OCI-LY7 (cell line): ENCODE measurements around the gene EEF1B2. TPM values are rescaled to one million over a fixed set of nuclear protein-coding genes. Genes with fewer than 3 reads are reported as not detected.

Experiments used
- BruUV-seq: library from RNA; stranded (reverse); fragments of 400-500 nt; replicated peaks from 2 replicates; lab custom pipeline; 2021; lab: Mats Ljungman, UMichigan
- CTCF ChIA-PET: fragments of 300-600 bp; sonication (Branson Sonifier 250); formaldehyde crosslinking; loops from one replicate; lab custom pipeline; 2022; ENCODE audit warnings: antibody characterized with exemption; ENCODE audit not compliant: unreplicated experiment; lab: Charles Lee
- POLR2A ChIA-PET: fragments of 300-600 bp; sonication (Branson Sonifier 250); formaldehyde crosslinking; loops from one replicate; lab custom pipeline; 2022; ENCODE audit warnings: antibody characterized with exemption; lab: Charles Lee
- DNase-seq: peaks from one replicate; pipeline ENCODE4 v3.0.0-alpha.2; 2015; ENCODE audit warnings: low spot score
- H2AFZ ChIP-seq: fragments of 200-600 bp; sonication (generic), shearing (Covaris generic); 2 replicates; pipeline ENCODE4 v1.6.1; 2014; ENCODE audit warnings: mild to moderate bottlenecking, antibody characterized with exemption, low read length, moderate library complexity
- H3K27ac ChIP-seq: fragments of 200-600 bp; sonication (generic); 2 replicates; pipeline ENCODE4 v1.5.1; 2014; ENCODE audit warnings: mixed run types, low read depth, mild to moderate bottlenecking, moderate library complexity, low read length, inconsistent platforms; ENCODE audit not compliant: poor library complexity, severe bottlenecking
- H3K36me3 ChIP-seq: fragments of 200-600 bp; sonication (generic); 2 replicates; pipeline ENCODE4 v1.6.1; 2014; ENCODE audit warnings: mild to moderate bottlenecking, antibody characterized with exemption, low read length, moderate library complexity, mixed read lengths; ENCODE audit not compliant: insufficient read depth
- H3K4me1 ChIP-seq: fragments of 200-600 bp; sonication (generic); 2 replicates; pipeline ENCODE4 v1.5.1; 2014; ENCODE audit warnings: mild to moderate bottlenecking, low read length; ENCODE audit not compliant: insufficient read depth, poor library complexity, severe bottlenecking
- H3K4me2 ChIP-seq: fragments of 200-600 bp; sonication (generic); 2 replicates; pipeline ENCODE4 v1.6.1; 2014; ENCODE audit warnings: mild to moderate bottlenecking, low read length
- H3K4me3 ChIP-seq: fragments of 200-600 bp; sonication (generic); 2 replicates; pipeline ENCODE4 v1.5.1; 2014; ENCODE audit warnings: mild to moderate bottlenecking, low read depth, low read length; ENCODE audit not compliant: poor library complexity, severe bottlenecking
- H3K79me2 ChIP-seq: fragments of 200-600 bp; sonication (generic); 2 replicates; pipeline ENCODE4 v1.6.1; 2016; ENCODE audit warnings: low read depth, mild to moderate bottlenecking, low read length, moderate library complexity, mixed read lengths; ENCODE audit not compliant: insufficient read depth
- H3K9me2 ChIP-seq: fragments of 200-600 bp; sonication (generic); 2 replicates; pipeline ENCODE4 v1.6.1; 2016; ENCODE audit warnings: mild to moderate bottlenecking, low read length, mixed read lengths; ENCODE audit not compliant: insufficient read depth
- H3K9me3 ChIP-seq: fragments of 200-600 bp; sonication (generic); 2 replicates; pipeline ENCODE4 v1.6.1; 2014; ENCODE audit warnings: mild to moderate bottlenecking, mixed run types, low read length, mixed read lengths
- H4K20me1 ChIP-seq: fragments of 200-600 bp; sonication (generic); 2 replicates; pipeline ENCODE4 v1.6.1; 2014; ENCODE audit warnings: mild to moderate bottlenecking, antibody characterized with exemption, low read length, moderate library complexity, mixed read lengths; ENCODE audit not compliant: insufficient read depth
- CTCF ChIP-seq: fragments of 200-600 bp; sonication (generic); conservative IDR thresholded peaks from 2 replicates; pipeline ENCODE4 v1.5.1; 2014; ENCODE audit warnings: mild to moderate bottlenecking, antibody characterized with exemption, low read length, moderate library complexity, mixed read lengths
- EZH2phosphoT487 ChIP-seq: fragments of 200-600 bp; sonication (generic); IDR thresholded peaks from 2 replicates; pipeline ENCODE4 v1.6.1; 2018; ENCODE audit warnings: low read depth, borderline replicate concordance, mild to moderate bottlenecking, mixed run types, antibody characterized with exemption, low read length, moderate library complexity, mixed read lengths
- intact Hi-C: fragments of 100-400 bp; cut with micrococcal nuclease; formaldehyde crosslinking; loops from one replicate; pipeline ENCODE4 v1.10.0; 2022; ENCODE audit not compliant: unreplicated experiment
- total RNA-seq, 2 experiments: library from RNA; depleted of rRNA in 1 of 2; stranded (reverse); fragments of >200 nt in 1 of 2; shearing (Covaris generic) in 1 of 2; gene quantifications; 2 replicates each; pipeline ENCODE4 v1.2.3, GENCODE V29; 2014 to 2022

EEF1B2 gene
- total RNA-seq, 2 experiments from 2014 or later: 1,084 to 1,168 TPM

- no peaks in the 10 kb centered on the region for H3K4me1 ChIP-seq
- no peaks in the 10 kb centered on the region for H3K79me2 ChIP-seq
- H3K9me3 ChIP-seq: no peaks in the 10 kb centered on the region
- H3K4me2 ChIP-seq: no peak overlapping the region
- BruUV-seq: no TSS peak
- no peak overlapping the region for H3K4me3 ChIP-seq
- H4K20me1 ChIP-seq: no peaks in the 10 kb centered on the region
- CTCF ChIA-PET: no interaction called here
- intact Hi-C loops: no loop called here
- TF ChIP-seq CTCF (no peak), EZH2phosphoT487 (no peak)
- H3K9me2 ChIP-seq: no peaks in the 10 kb centered on the region
- no peaks in the 10 kb centered on the region for H3K36me3 ChIP-seq
- DNase-seq: no peak
- POLR2A ChIA-PET: interaction anchor here (0.7 kb wide), 1 partner anchor 105 kb away, joined by 3 read pairs; no protein-coding TSS in a partner anchor
- H3K27ac ChIP-seq: no peak overlapping the region
- H2AFZ ChIP-seq: no peak overlapping the region
These were observed 30.0 kb downstream of the EEF1B2 start for GRCh38 chr2:206189691-206190090.

- no peak overlapping the region for H2AFZ ChIP-seq
- CTCF ChIA-PET: no interaction called here
- TF ChIP-seq EZH2phosphoT487 (no peak), CTCF (no peak)
- DNase-seq: no peak
- H3K4me1 ChIP-seq: no peaks in the 10 kb centered on the region
- no peaks in the 10 kb centered on the region for H4K20me1 ChIP-seq
- no peak overlapping the region for H3K4me3 ChIP-seq
- no peaks in the 10 kb centered on the region for H3K79me2 ChIP-seq
- no peaks in the 10 kb centered on the region for H3K36me3 ChIP-seq
- intact Hi-C loops: no loop called here
- no peaks in the 10 kb centered on the region for H3K9me2 ChIP-seq
- no peak overlapping the region for H3K27ac ChIP-seq
- H3K9me3 ChIP-seq: no peaks in the 10 kb centered on the region
- no peak overlapping the region for H3K4me2 ChIP-seq
- POLR2A ChIA-PET: interaction anchor here (0.7 kb wide), 1 partner anchor 105 kb away, joined by 3 read pairs; no protein-coding TSS in a partner anchor
- no TSS peak for BruUV-seq
These were observed 30.4 kb downstream of the EEF1B2 start for GRCh38 chr2:206190111-206190510.

GRCh38 chr2:206190689-206191088 is 31.0 kb downstream of the EEF1B2 start:
- no peaks in the 10 kb centered on the region for H3K4me1 ChIP-seq
- H3K4me2 ChIP-seq: no peak overlapping the region
- BruUV-seq: no TSS peak
- DNase-seq: no peak
- H3K9me3 ChIP-seq: no peaks in the 10 kb centered on the region
- intact Hi-C loops: no loop called here
- H4K20me1 ChIP-seq: no peaks in the 10 kb centered on the region
- H3K79me2 ChIP-seq: no peaks in the 10 kb centered on the region
- no peak overlapping the region for H3K4me3 ChIP-seq
- no peaks in the 10 kb centered on the region for H3K9me2 ChIP-seq
- H2AFZ ChIP-seq: no peak overlapping the region
- POLR2A ChIA-PET: no interaction called here
- no peaks in the 10 kb centered on the region for H3K36me3 ChIP-seq
- CTCF ChIA-PET: no interaction called here
- no peak for TF ChIP-seq EZH2phosphoT487
- no peak for TF ChIP-seq CTCF
- no peak overlapping the region for H3K27ac ChIP-seq
